HG03045 (cell line): ENCODE results near the gene RASAL2.
"Not testable (repeated sequence)": the region's sequence is repeated elsewhere in the genome, so short reads cannot be mapped to it uniquely, and the experiment has no call there.

Experiments
- ATAC-seq: cut with Tn5 transposase; IDR thresholded peaks from one replicate; pipeline ENCODE4 v1.9.1; 2021; ENCODE audit warnings: mild to moderate bottlenecking, moderate library complexity; ENCODE audit not compliant: unreplicated experiment

RASAL2 gene

DNA sequence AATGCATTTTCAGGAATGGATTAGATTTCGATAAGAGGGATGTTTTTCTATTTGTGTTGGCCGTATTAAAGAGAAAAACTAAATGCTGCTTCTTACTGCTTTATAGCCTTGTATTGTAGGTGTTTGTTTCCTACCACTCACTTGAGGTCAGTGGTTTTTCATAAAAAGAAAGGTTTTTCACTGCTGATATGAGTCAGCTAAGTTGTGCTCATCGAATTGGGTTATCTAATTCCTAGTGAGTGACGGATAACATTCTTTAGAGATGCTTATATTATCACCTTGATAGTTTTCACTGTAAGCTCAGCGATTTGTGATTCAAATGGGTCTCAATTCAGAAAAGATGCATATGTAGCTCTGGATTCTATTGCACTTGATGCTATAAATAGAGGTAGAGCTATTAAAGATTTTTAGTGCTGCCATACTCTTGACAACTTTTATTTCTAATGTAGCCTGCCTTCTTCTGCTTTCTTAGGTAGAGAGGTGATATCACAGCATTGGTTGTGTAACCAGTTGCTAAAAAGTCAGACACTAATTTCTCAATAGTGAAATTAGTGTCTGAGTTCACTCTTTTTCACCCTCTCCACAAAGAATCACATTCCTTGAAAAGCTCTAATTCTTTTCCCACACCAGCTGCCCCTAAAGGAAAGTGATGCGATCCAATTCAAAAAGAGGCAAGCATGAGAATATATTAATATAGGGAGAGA lies 180.0 kb downstream of the RASAL2 start:
- ATAC-seq: no peak

DNA sequence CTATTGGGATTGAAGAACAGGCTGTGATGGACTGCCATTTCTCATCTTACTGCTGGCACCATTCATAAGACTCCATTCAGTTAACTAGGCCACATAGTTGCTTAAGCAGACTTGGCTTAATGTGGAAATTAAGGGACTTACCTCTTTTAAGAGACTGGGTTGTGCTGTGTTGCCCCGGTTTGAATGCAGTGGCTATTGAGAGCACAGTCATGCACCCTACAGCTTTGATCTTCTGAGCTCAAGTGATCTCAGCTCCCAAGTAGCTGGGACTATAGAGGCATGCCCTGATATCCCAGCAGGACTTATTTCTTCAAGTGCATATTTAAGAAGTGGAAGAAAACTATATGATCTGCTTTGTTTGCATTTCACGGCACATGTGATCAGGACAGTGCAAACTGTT lies 181.1 kb downstream of the RASAL2 start:
- ATAC-seq: no peak

DNA sequence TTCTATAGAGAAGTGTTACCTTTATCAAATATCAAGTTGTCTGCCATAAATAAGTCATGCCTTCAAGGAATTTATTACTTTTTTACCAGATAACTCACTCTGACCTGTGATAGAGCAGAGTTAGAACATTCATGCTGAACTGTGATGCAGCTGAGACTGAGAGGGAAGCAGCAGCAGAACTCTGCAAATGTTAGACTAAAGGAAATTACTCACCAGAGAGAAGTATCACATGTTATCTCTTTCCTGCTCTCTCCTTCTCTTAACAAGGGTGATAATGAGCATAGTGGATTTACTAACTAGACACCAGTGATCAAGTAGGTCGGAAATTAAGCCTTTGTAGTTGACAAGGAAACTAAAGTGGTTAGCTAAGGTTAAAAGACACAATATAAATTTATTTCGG lies 181.6 kb downstream of the RASAL2 start:
- ATAC-seq: no peak

DNA sequence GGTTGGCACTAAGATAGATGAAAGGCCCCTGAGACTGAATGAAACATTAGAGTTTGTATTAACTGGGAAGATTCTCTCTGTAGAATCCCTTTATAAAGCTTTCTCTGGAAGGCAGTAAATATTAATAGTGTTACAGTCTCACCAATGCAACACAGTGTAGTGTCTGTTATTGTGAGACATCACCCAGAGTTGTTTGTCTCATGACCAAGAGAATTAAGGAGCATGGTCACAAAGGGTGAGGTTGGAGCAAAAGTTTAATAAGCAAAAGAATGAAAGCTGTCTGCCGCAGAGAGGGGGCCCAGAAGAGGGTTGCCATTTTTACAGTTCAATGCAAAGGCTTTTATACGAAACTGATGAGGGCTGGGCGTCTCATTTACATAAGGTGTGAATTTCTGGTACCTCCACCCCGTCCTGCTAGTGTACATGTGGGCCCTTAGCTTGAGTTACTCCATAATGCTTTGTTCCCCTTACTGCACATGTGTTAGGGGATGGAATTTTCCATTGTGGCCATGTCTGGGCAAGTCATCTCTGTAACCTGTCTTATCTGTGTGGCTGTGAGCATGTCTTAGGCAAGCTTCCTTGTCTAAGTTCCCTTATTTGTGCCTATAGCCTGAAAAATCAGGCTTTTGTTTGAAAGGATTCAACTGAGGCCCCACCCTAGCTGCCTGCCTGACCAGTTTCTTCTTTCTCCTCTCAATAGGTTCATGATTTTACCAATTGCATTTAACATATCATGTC lies 184.1 kb downstream of the RASAL2 start:
- ATAC-seq: no peak

DNA sequence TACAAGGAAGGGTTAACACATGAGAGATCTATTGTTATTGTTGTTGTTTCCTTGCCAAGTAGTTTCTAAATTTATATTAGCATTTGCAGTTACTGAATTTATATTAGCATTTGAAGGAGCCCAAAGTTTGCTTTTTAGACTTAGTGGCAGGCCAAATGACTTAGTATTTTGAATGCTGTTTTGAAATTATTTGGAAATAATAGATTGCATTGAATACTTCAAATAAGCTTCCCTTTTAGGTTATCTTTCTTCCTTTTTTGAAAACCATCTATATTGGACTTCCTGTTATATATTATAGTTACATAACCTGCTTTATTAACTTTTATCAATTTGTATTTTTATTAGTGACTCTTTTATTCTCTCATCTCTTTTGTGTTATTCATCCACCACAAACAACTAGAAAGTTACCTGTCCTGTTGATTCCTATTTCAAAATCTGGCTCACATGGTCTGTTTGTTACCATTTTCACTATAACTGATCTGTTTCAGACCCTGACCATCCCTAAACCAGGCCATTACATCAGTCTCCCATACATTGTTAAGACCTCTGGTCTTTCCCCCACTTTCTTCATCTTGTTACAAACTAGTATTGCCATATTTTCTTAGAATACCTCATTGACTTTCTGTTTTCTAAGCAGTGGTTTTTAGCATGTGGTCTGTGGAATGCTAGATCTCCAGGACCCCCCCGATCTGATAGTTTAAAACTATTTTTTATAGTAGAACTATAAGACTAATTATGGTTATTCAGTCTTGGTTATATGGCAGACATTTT lies 185.2 kb downstream of the RASAL2 start:
- no peak for ATAC-seq

DNA sequence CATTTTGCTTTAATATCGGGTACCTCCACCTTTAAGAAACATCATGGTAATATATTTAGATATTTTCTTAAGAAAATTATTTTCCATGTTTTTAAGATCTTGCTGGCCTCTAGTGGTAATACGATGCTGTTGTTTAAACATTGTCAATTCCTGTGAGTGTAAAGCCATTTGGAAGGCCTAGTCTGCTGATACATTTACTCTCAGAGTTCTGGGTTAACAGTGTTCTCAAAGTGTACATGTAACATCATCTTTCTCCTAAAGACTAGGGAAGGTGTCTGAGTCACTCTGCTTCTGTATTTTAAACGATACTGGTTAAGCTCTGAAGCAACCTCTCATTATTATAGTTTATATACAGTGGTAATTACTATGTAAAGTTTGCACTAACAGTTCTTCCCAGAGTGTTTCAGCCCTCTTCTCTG lies 189.1 kb downstream of the RASAL2 start:
- no peak for ATAC-seq

DNA sequence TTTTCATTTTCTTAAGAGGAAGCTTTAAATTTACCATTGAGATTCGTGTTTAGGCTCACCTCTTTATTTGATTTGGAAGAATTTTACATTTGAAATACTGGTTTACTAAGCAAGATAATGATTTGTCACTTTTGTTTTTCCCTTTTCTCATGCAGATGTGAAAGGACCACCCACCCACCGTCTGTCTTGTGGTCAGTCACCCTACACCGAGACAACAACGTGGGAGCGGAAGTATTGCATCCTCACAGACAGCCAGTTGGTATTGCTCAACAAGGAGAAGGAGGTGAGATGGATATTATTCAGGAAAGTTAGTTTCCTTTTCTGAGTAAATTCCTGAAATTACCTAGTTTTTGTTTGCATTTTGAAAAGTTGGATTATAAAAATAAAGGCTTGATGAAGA lies 189.5 kb downstream of the RASAL2 start:
- no peak for ATAC-seq

DNA sequence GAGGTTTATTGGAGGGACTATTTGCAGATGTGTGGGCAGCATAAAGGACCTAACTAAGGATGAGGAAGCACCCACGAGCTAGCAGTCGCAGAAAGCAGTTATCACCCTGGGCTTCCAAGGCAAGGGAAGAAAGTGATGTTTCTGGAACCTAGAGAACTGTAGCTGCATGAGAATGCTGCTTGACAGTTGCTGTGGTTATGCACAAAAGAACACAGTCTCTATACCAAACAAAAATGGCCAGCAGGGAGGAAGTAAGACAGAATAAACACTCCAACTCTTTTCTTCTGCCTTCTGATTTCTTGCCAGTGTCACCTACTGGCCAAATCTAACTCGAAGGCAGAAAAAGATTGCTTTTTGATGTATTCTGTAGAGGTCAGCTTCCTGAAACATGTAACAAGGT lies 190.2 kb downstream of the RASAL2 start:
- no peak for ATAC-seq

DNA sequence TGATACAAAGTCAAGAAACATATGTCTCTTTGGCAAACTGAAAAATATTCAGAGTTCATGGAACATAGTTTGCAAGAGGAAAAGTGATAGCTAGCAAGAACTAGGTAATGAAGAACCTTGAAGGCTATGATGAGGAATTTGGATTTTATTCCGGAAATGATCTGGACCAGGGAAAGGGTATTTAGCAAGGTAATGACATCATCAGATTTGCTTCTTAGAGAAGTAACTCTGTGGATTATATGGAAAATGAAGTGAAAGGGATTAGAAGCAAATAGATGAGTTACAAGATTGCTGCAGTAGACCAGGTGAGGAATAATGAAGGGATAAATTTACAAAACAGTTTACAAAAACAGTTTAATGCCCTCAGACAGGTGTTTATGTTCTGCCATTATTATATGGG lies 197.3 kb downstream of the RASAL2 start:
- no peak for ATAC-seq

DNA sequence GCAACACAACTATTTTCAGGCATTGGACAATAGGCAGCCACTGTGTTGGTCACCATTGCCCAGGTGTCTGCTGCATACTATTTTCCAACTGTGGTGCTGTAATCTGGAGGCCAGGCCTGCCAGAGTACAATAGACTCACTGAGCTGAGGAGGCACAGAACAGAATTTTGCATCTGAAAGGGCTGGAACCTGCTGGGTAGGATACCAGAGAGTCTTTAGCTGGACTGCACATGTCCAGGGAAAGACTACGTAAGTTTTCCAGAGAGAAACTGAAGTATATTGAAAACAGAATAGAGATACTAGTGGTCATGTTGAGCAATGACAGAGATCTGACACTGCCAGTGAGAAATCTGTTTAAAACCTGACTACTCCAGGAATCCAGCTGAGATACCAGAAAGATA lies 200.8 kb downstream of the RASAL2 start:
- no peak for ATAC-seq

DNA sequence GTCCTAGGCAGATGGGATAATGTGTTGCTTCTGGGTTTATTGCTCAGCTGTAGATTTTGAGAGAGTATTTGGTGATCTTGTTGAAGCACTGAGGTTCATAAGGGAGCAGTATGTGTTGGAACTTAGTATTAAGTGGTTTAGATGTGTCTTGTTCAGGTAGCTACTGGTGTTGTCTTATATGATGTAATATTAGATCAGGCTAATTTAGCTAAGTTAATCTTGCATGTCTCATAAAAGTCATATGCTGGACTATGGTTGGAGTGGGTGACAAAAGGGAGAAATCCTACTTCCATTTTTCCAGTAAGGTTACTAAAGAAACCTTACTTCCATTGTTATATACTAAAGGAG lies 206.4 kb downstream of the RASAL2 start:
- no peak for ATAC-seq

DNA sequence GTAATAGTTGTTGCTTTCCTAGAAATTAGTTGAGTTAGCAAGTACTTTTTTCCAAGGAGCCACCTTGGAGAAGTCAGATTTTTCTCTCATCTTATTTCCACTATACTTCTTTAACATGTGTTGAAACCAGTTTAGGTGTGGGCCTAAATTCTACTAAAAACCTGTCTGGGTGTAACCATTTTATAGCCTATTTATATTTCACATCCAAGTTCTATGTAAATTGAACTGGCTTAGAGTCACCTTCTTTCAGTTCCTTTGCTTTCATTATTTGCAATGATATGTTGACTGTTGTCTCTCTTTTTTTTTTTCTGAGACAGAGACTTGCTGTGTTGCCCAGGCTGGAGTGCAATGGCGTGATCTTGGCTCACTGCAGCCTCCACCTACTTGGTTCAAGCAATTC lies 207.2 kb downstream of the RASAL2 start:
- no peak for ATAC-seq

DNA sequence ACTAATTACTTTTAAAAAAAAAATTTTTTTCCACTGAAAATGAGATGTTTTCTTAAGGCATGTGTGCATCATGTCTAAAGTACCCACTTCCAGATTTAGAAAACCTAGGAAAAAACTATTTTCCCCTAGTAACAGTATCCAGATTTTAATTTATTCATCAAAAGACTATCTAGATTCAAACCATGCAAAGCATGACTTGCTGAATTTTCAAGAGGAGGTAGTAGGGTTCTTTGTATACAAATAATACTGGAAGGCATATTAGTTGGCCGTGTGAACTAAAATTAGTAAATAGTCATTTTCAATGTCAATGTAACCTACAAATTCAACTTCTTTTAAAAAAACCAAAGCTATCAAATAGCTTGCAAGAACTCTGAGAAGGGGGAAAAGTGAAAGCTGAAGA lies 213.4 kb downstream of the RASAL2 start:
- no peak for ATAC-seq

DNA sequence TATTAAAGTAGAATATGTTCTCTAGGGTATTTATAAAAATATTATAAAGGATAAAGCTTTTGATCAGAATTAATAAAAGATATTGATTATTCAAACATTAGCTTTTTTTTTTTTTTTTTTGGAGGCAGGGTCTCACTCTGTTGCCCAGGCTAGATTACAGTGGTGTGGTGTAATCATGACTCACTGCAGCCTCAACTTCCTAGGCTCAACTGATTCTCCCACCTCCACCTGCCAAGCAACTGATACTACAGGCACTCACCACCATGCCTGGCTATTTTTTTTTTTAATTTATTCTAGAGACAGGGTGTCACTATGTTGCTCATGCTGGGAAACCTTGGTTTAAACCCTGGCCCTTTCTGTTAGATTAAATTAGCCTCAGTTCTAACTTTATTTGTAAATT lies 214.5 kb downstream of the RASAL2 start:
- no peak for ATAC-seq

DNA sequence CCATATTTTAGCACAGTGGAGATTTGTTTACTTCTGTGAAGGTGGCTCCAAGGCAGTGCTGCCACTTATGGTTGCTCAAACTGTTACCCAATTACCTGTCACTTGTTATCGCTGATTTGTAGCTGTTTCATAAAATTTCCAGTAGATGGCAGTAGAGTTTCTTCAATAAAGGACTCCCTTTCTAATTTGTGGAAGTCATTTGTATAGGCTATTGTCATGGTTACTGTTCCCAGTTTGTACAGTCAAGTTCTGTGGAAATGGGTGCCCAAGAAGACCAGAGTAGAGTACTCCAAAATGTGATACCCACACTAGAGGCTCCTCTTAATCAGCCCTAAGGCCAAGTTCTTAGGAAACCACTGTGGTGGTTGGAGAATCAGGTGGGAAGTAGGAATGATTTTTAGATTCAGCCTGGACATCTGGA lies 216.8 kb downstream of the RASAL2 start:
- ATAC-seq: peak; percentile 75

DNA sequence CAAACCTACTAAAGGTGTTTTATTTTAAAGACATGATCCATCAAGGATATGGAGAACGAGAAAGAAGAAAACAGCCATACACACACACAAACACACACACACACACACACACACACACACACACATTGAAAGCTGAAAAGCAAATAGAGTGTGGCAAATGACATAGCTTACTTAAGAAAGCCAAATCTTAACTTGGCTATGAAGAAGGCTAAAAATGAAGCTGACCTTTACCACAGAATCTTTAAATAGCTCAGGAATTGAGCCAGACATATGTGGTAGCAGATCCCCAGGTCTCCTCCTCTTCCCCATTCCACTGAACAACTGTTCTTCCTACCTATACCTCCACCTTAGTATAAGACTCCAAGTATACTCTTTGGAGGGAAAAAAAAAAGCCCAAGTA lies 217.3 kb downstream of the RASAL2 start:
- no peak for ATAC-seq

DNA sequence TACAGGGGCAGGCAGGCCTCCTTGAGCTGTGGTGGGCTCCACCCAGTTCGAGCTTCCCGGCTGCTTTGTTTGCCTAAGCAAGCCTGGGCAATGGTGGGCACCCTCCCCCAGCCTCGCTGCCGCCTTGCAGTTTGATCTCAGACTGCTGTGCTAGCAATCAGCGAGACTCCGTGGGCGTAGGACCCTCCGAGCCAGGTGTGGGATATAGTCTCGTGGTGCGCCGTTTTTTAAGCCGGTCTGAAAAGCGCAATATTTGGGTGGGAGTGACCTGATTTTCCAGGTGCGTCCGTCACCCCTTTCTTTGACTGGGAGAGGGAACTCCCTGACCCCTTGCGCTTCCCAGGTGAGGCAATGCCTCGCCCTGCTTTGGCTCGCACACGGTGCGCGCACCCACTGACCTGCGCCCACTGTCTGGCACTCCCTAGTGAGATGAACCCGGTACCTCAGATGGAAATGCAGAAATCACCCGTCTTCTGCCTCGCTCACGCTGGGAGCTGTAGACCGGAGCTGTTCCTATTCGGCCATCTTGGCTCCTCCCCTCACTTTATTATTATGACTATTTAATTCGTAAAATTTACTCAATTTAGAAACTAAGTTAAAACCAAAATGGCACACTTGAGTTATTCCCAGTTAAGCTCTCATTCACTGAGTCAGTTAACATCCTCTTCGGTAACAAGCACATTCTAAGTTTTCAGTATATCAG lies 226.5 kb downstream of the RASAL2 start:
- not testable (repeated sequence) for ATAC-seq

DNA sequence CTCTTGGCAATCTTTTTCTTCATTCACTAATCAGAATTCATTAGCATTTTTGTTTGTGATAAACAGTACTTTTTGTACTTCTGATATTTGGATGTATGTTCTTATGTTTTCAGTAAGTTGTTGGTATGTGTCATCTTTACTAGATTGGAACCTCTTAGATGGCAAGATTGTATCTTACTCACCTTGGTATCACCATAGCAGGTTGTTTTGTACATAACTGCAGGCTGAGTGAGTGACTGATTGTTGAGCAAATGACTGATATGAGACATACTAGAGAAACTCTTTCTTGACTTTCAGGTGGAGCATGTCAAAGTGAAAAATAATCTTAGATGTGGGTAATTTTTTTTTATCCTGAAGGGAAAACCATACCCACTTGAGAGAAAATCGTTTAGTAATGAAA lies 229.2 kb downstream of the RASAL2 start:
- ATAC-seq: no peak

DNA sequence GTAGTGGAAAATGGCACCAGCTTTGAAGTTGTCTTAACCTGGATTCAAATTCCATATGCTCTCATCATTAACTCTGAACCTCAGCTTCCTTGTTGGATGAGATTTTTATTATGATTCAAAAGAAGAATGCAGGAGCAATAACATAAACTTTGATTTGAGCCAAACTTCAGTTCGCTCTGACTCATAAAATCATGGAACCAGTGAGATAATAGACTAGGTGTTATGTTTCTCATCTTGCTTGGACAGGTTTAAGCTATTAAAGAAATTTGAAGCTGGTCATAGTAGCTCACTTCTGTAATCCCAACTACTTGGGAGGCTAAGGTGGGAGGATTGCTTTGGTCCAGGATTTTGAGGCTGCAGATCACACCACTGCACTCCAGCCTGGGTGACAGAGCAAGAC lies 230.1 kb downstream of the RASAL2 start:
- ATAC-seq: no peak

DNA sequence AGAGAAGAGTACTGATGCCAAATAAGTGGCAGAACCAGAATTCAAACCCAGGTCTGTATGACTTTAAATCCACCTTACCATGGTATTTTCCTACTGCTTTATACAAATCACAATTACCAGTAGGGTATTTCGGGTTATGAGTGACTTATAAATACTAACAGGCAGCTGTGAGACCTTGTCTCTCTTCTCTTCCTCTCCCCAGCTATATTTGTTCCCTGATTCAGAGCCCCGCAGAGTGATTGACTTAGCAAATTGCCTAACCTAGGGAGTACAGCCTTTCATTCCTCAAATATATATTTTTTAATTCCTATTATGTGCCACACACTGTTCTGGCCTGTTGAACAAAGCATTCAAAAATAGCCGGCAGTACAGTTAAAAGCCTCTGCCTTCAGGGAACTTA lies 234.8 kb downstream of the RASAL2 start:
- ATAC-seq: no peak

DNA sequence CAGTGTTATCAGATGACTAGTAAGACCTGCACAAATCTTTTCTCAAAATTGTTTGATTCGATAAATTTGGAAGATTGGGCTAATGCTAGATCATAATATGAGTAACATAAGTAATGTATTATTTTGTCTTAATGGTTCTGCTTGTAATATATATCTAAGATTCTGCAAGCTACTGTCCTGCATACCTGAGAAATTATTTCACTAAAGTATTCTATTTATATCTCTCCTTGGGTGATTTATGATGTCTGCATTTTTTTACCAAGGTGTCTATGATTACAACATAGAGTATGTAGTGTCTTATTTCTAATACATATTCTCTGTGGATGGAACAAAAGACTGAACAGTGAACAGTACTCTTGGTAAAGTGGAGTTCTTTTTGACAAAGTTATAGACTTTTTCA lies 236.2 kb downstream of the RASAL2 start:
- no peak for ATAC-seq
